Measurements from ENCODE around the gene APH1B.

The APH1B gene

DNA sequence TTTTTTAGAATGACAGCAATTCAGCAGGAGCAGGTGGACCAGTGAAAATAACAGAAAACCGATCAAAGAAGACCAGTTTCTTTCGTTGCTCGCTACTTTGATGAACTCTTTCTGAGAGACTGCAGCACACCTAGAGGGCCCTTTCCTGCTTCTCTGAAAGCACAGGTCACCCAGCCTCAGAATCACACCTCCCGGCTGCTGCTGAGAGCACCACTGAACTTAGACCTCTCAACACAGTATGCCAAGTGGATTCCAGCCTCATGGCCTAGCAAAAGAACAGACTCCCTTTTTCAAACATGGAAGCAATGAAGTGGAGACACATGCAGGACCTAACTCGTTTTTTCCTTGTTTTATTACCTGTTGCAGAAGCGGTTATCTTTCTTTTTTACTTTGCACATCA lies 13.9 kb upstream of the APH1B start:
- no peak for DNase-seq (ENCODE audit: low spot score)
- Histone ChIP-seq H3K18ac (ENCODE audit: low read length) (no peak overlapping the region), H2AK5ac (ENCODE audit: low read depth, low read length) (no peak overlapping the region), H3K4me3 (ENCODE audit: low read length in 2 of 2) (no peak overlapping the region), H3K27me3 (ENCODE audit: control insufficient read depth in 3 of 3, insufficient read depth in 3 of 3, low read depth in 1 of 3, low read length in 3 of 3) (no peaks in the 10 kb centered on the region), H3K36me3 (replicated peaks in 1 of 2; ENCODE audit: control insufficient read depth in 2 of 2, insufficient read depth in 2 of 2, low read length in 2 of 2) (peaks cover 11 to 95% of the 10 kb centered on the region in 2 donors), H3K9ac (ENCODE audit: low read depth, low read length, poor library complexity) (no peak overlapping the region), H3K79me1 (ENCODE audit: low read depth, low read length) (no peaks in the 10 kb centered on the region), H3K27ac (replicated peaks; ENCODE audit: low read length) (peak overlapping the region; percentile 0), H2AFZ (ENCODE audit: low read length) (no peak overlapping the region), H4K8ac (ENCODE audit: low read depth, low read length) (no peak overlapping the region), H3K9me3 (replicated peaks in 1 of 2; ENCODE audit: control insufficient read depth in 2 of 2, insufficient read depth in 1 of 2, low read depth in 1 of 2, low read length in 2 of 2) (peaks cover 1 to 13% of the 10 kb centered on the region in 2 donors), H3K14ac (ENCODE audit: low read length) (no peak overlapping the region), H2BK120ac (ENCODE audit: low read depth, low read length) (no peak overlapping the region), H3K4ac (ENCODE audit: low read length) (no peak overlapping the region), H2BK15ac (ENCODE audit: low read length) (no peak overlapping the region), H3K4me2 (ENCODE audit: insufficient read depth, low read length, poor library complexity, severe bottlenecking) (no peak overlapping the region), H3K23ac (ENCODE audit: low read depth, low read length, poor library complexity) (no peak overlapping the region), H4K91ac (ENCODE audit: low read depth, low read length, poor library complexity) (no peak overlapping the region), H3K4me1 (ENCODE audit: control insufficient read depth in 2 of 2, insufficient read depth in 1 of 2, low read depth in 1 of 2, low read length in 2 of 2) (no peaks in the 10 kb centered on the region), H2BK12ac (ENCODE audit: low read length) (no peak overlapping the region), H2BK5ac (ENCODE audit: low read length) (no peak overlapping the region)
- no CpG with 5 or more reads among the region's 6 CpGs for WGBS, 2 donors (ENCODE audit: extremely low coverage in 2 of 2, insufficient read length in 2 of 2, insufficient replicate concordance in 1 of 2)

DNA sequence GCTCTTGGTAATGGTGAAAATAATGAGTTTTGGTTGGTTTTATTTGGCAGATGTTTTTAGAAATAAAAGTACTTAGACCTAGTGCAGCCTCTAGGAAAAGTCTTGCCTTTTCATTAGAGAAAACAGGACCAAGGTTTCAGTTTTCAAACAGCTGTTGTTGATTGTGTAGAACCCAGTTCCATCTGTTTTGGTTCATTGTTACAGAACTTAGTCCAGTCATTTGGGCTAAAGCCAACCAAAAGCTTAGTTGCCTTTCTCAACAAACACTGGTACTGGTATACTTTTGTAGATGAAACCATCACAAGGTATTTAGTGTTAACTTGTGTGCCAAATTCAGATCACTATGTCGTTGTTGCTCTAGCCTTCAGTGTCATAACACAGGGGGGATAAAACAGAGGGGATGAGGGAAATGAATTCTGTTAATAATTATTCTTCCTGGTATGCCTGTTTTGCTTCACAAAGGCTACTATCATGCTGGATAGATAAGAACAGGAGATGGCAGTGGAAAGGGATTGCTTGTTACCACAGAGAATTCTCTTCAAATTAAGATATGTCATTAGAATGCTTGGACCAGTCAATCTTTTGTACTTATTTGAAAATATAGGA lies 12.6 kb upstream of the APH1B start:
- H3K36me3 ChIP-seq (replicated peaks in 1 of 2; ENCODE audit: control insufficient read depth in 2 of 2, insufficient read depth in 2 of 2, low read length in 2 of 2): peaks cover 11 to 88% of the 10 kb centered on the region in 2 donors
- H3K4me1 ChIP-seq (ENCODE audit: control insufficient read depth in 2 of 2, insufficient read depth in 1 of 2, low read depth in 1 of 2, low read length in 2 of 2): no peaks in the 10 kb centered on the region
- H3K4me2 ChIP-seq (ENCODE audit: insufficient read depth, low read length, poor library complexity, severe bottlenecking): no peak overlapping the region
- no peak overlapping the region for H2BK12ac ChIP-seq (ENCODE audit: low read length)
- no peak overlapping the region for H2AK5ac ChIP-seq (ENCODE audit: low read depth, low read length)
- H3K18ac ChIP-seq (ENCODE audit: low read length): no peak overlapping the region
- no peak overlapping the region for H3K4me3 ChIP-seq (ENCODE audit: low read length in 2 of 2)
- H3K27me3 ChIP-seq (ENCODE audit: control insufficient read depth in 3 of 3, insufficient read depth in 3 of 3, low read depth in 1 of 3, low read length in 3 of 3): no peaks in the 10 kb centered on the region
- no peak overlapping the region for H4K8ac ChIP-seq (ENCODE audit: low read depth, low read length)
- no peaks in the 10 kb centered on the region for H3K79me1 ChIP-seq (ENCODE audit: low read depth, low read length)
- H3K9ac ChIP-seq (ENCODE audit: low read depth, low read length, poor library complexity): no peak overlapping the region
- no peak overlapping the region for H3K27ac ChIP-seq (replicated peaks; ENCODE audit: low read length)
- H2AFZ ChIP-seq (ENCODE audit: low read length): no peak overlapping the region
- no peak overlapping the region for H3K4ac ChIP-seq (ENCODE audit: low read length)
- WGBS, 2 donors (ENCODE audit: extremely low coverage in 2 of 2, insufficient read length in 2 of 2, insufficient replicate concordance in 1 of 2): no CpG with 5 or more reads among the region's 1 CpG
- H3K9me3 ChIP-seq (replicated peaks in 1 of 2; ENCODE audit: control insufficient read depth in 2 of 2, insufficient read depth in 1 of 2, low read depth in 1 of 2, low read length in 2 of 2): peaks cover 0 to 9% of the 10 kb centered on the region in 2 donors
- no peak overlapping the region for H3K14ac ChIP-seq (ENCODE audit: low read length)
- no peak overlapping the region for H2BK120ac ChIP-seq (ENCODE audit: low read depth, low read length)
- no peak overlapping the region for H3K23ac ChIP-seq (ENCODE audit: low read depth, low read length, poor library complexity)
- H2BK15ac ChIP-seq (ENCODE audit: low read length): no peak overlapping the region
- H4K91ac ChIP-seq (ENCODE audit: low read depth, low read length, poor library complexity): no peak overlapping the region
- H2BK5ac ChIP-seq (ENCODE audit: low read length): no peak overlapping the region
- DNase-seq (ENCODE audit: low spot score): no peak

DNA sequence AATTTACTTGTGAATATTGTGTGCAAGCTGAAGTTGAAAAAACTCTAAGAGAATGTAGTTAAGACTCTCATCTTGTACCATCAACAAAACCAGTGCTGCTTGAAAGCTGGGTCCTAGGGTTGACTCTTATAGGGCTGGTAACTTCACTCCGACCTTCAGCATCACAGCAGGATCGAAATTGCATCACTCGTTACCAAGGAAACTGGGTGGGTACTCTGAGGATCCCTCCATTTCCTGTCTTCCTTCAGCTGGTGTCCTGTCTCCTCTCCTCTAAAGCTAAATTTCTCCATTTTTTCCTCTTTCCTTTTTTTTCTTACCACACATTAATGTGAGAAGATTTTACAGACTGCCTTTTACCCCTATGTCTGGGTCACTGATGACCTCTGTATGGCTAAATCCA lies 3.0 kb upstream of the APH1B start:
- H3K18ac ChIP-seq (ENCODE audit: low read length): no peak overlapping the region
- DNase-seq (ENCODE audit: low spot score): no peak
- no peak overlapping the region for H2AFZ ChIP-seq (ENCODE audit: low read length)
- no peak overlapping the region for H2AK5ac ChIP-seq (ENCODE audit: low read depth, low read length)
- H4K8ac ChIP-seq (ENCODE audit: low read depth, low read length): no peak overlapping the region
- no CpG with 5 or more reads among the region's 3 CpGs for WGBS, 2 donors (ENCODE audit: extremely low coverage in 2 of 2, insufficient read length in 2 of 2, insufficient replicate concordance in 1 of 2)
- H3K27me3 ChIP-seq (ENCODE audit: control insufficient read depth in 3 of 3, insufficient read depth in 3 of 3, low read depth in 1 of 3, low read length in 3 of 3): peaks cover 0 to 9% (median 2%) of the 10 kb centered on the region in 3 experiments
- no peak overlapping the region for H2BK120ac ChIP-seq (ENCODE audit: low read depth, low read length)
- H3K4me1 ChIP-seq (ENCODE audit: control insufficient read depth in 2 of 2, insufficient read depth in 1 of 2, low read depth in 1 of 2, low read length in 2 of 2): peaks cover 2 to 4% of the 10 kb centered on the region in 2 donors
- H3K9ac ChIP-seq (ENCODE audit: low read depth, low read length, poor library complexity): no peak overlapping the region
- H3K36me3 ChIP-seq (replicated peaks in 1 of 2; ENCODE audit: control insufficient read depth in 2 of 2, insufficient read depth in 2 of 2, low read length in 2 of 2): peaks cover 0 to 5% of the 10 kb centered on the region in 2 donors
- H2BK12ac ChIP-seq (ENCODE audit: low read length): no peak overlapping the region
- peaks cover 2 to 14% of the 10 kb centered on the region in 2 donors for H3K9me3 ChIP-seq (replicated peaks in 1 of 2; ENCODE audit: control insufficient read depth in 2 of 2, insufficient read depth in 1 of 2, low read depth in 1 of 2, low read length in 2 of 2)
- H3K4me2 ChIP-seq (ENCODE audit: insufficient read depth, low read length, poor library complexity, severe bottlenecking): no peak overlapping the region
- no peak overlapping the region for H3K23ac ChIP-seq (ENCODE audit: low read depth, low read length, poor library complexity)
- H3K27ac ChIP-seq (replicated peaks; ENCODE audit: low read length): no peak overlapping the region
- H3K79me1 ChIP-seq (ENCODE audit: low read depth, low read length): no peaks in the 10 kb centered on the region
- H4K91ac ChIP-seq (ENCODE audit: low read depth, low read length, poor library complexity): no peak overlapping the region
- no peak overlapping the region for H2BK5ac ChIP-seq (ENCODE audit: low read length)
- no peak overlapping the region for H2BK15ac ChIP-seq (ENCODE audit: low read length)
- H3K4ac ChIP-seq (ENCODE audit: low read length): no peak overlapping the region
- H3K4me3 ChIP-seq (ENCODE audit: low read length in 2 of 2): no peak overlapping the region
- no peak overlapping the region for H3K14ac ChIP-seq (ENCODE audit: low read length)

DNA sequence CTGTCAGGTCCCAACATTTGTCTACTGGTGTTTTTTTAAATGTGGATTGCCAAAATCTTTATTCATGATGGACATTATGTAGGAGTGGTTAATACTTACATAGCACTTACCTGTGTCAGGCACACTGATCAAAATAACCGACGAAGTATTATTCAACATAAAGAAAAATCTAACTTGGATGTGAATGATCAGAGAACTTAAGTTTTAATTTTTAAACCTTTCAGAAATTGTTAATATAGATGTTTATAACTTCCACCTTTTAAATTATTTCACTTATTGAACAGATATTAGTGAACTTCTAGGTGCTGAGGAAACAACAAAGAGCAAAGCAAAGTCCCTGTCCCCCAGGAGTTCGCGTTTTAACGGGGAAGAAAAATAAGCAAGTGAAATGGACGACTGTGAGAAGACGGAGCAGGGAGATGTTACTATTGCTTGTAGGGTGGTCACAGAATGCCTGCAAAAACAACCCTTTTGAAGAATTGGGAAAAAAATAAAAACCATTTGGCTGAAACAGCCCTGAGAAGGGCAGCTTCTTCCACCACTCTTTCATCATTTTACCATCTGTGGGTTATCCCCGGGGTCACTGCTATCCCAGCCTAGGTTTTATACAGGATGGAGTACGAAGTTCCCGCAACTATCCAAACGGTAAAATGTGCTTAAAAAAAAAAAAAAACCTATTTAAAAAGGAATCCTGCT lies 915 bp upstream of the APH1B start:
- Histone ChIP-seq H3K18ac (ENCODE audit: low read length) (no peak overlapping the region), H2AFZ (ENCODE audit: low read length) (peak overlapping the region; percentile 62), H3K36me3 (replicated peaks in 1 of 2; ENCODE audit: control insufficient read depth in 2 of 2, insufficient read depth in 2 of 2, low read length in 2 of 2) (no peaks in the 10 kb centered on the region), H3K9ac (ENCODE audit: low read depth, low read length, poor library complexity) (no peak overlapping the region), H3K4me2 (ENCODE audit: insufficient read depth, low read length, poor library complexity, severe bottlenecking) (peak overlapping the region; percentile 69), H3K9me3 (replicated peaks in 1 of 2; ENCODE audit: control insufficient read depth in 2 of 2, insufficient read depth in 1 of 2, low read depth in 1 of 2, low read length in 2 of 2) (peaks cover 2 to 7% of the 10 kb centered on the region in 2 donors), H4K91ac (ENCODE audit: low read depth, low read length, poor library complexity) (no peak overlapping the region), H4K8ac (ENCODE audit: low read depth, low read length) (no peak overlapping the region), H2BK15ac (ENCODE audit: low read length) (no peak overlapping the region), H3K23ac (ENCODE audit: low read depth, low read length, poor library complexity) (no peak overlapping the region), H3K4me1 (ENCODE audit: control insufficient read depth in 2 of 2, insufficient read depth in 1 of 2, low read depth in 1 of 2, low read length in 2 of 2) (peaks cover 4 to 6% of the 10 kb centered on the region in 2 donors), H3K4ac (ENCODE audit: low read length) (no peak overlapping the region), H3K79me1 (ENCODE audit: low read depth, low read length) (no peaks in the 10 kb centered on the region), H3K27ac (replicated peaks; ENCODE audit: low read length) (no peak overlapping the region), H3K14ac (ENCODE audit: low read length) (no peak overlapping the region), H2BK5ac (ENCODE audit: low read length) (no peak overlapping the region), H2BK12ac (ENCODE audit: low read length) (no peak overlapping the region), H2AK5ac (ENCODE audit: low read depth, low read length) (no peak overlapping the region), H3K4me3 (ENCODE audit: low read length in 2 of 2) (peak overlapping the region; percentile 1 to 88), H3K27me3 (ENCODE audit: control insufficient read depth in 3 of 3, insufficient read depth in 3 of 3, low read depth in 1 of 3, low read length in 3 of 3) (peaks cover 0 to 9% (median 2%) of the 10 kb centered on the region in 3 experiments), H2BK120ac (ENCODE audit: low read depth, low read length) (no peak overlapping the region)
- WGBS, 2 donors (ENCODE audit: extremely low coverage in 2 of 2, insufficient read length in 2 of 2, insufficient replicate concordance in 1 of 2): no CpG with 5 or more reads among the region's 11 CpGs
- no peak for DNase-seq (ENCODE audit: low spot score)
